CD4-positive, alpha-beta T cell (primary cell): ENCODE data around the gene ADGRV1. TPM values are rescaled to one million over a fixed set of nuclear protein-coding genes. Genes with fewer than 3 reads are reported as not detected.
"Not testable (repeated sequence)": the region's sequence is repeated elsewhere in the genome, so short reads cannot be mapped to it uniquely, and the experiment has no call there.

Source experiments
- ATAC-seq: fragments of 200-7000 bp; cut with Tn5 transposase; one replicate; pipeline ENCODE4 v1.10.0; 2022; ENCODE audit warnings: mild to moderate bottlenecking; ENCODE audit not compliant: poor library complexity
- CTCF ChIA-PET: fragments of 350-600 bp; sonication (Branson Sonifier 250); formaldehyde crosslinking; loops from one replicate; lab custom pipeline; 2021; ENCODE audit warnings: antibody characterized with exemption, inconsistent platforms; lab: Charles Lee
- POLR2A ChIA-PET: fragments of 350-600 bp; sonication (Branson Sonifier 250); formaldehyde crosslinking; loops from one replicate; lab custom pipeline; 2021; ENCODE audit warnings: antibody characterized with exemption, inconsistent platforms; lab: Charles Lee
- DNase-seq, 14 experiments: peaks; one replicate each; pipeline ENCODE4 v3.0.0-alpha.2; 2013 to 2020; ENCODE audit warnings: mixed read lengths in 2 of 14
- H3K27ac ChIP-seq, 2 donors: one replicate each; pipeline versions ENCODE4 v1.5.1 to v1.7.0; 2013; ENCODE audit warnings: low read length in 2 of 2, low read depth in 1 of 2, mild to moderate bottlenecking in 1 of 2
- H3K27me3 ChIP-seq, 2 experiments: 1 replicate in 1 of 2; 2 replicates in 1 of 2; pipeline versions ENCODE4 v1.6.1 to v1.7.0; 2013; ENCODE audit warnings: low read length in 2 of 2, control low read depth in 1 of 2, mild to moderate bottlenecking in 1 of 2, moderate library complexity in 1 of 2; ENCODE audit not compliant: insufficient read depth in 2 of 2, control insufficient read depth in 1 of 2
- H3K36me3 ChIP-seq: one replicate; pipeline ENCODE4 v1.6.1; 2013; ENCODE audit warnings: low read length, control low read depth; ENCODE audit not compliant: insufficient read depth
- H3K4me1 ChIP-seq: one replicate; pipeline ENCODE4 v1.6.1; 2013; ENCODE audit warnings: low read length, control low read depth; ENCODE audit not compliant: insufficient read depth
- H3K4me3 ChIP-seq: one replicate; pipeline ENCODE4 v1.5.1; 2013; ENCODE audit warnings: mild to moderate bottlenecking, low read length, moderate library complexity
- H3K9me3 ChIP-seq, 2 experiments: 1 replicate in 1 of 2; 2 replicates in 1 of 2; pipeline versions ENCODE4 v1.6.1 to v1.7.0; 2013; ENCODE audit warnings: low read length in 2 of 2, mild to moderate bottlenecking in 2 of 2, control low read depth in 1 of 2, moderate library complexity in 1 of 2; ENCODE audit not compliant: control insufficient read depth in 1 of 2, insufficient read depth in 1 of 2
- H3K27ac Mint-ChIP-seq: one replicate; pipeline ENCODE4 v1.8.0; 2020; ENCODE audit warnings: mixed read lengths
- H3K27me3 Mint-ChIP-seq: one replicate; pipeline ENCODE4 v1.8.0; 2021; ENCODE audit warnings: mixed read lengths
- H3K36me3 Mint-ChIP-seq: one replicate; pipeline ENCODE4 v1.8.0; 2021; ENCODE audit warnings: low read depth, mixed read lengths
- H3K4me1 Mint-ChIP-seq: one replicate; pipeline ENCODE4 v1.8.0; 2021; ENCODE audit warnings: low read depth, mixed read lengths
- H3K4me3 Mint-ChIP-seq: one replicate; pipeline ENCODE4 v1.8.0; 2020; ENCODE audit warnings: mild to moderate bottlenecking, mixed read lengths
- H3K9me3 Mint-ChIP-seq: one replicate; pipeline ENCODE4 v1.8.0; 2020; ENCODE audit warnings: mixed read lengths
- CTCF ChIP-seq: fragments of 200-600 bp; IDR thresholded peaks from one replicate; pipeline ENCODE4 v1.8.0; 2022; ENCODE audit warnings: antibody characterized with exemption, mild to moderate bottlenecking
- intact Hi-C, 2 experiments: fragments of 100-400 bp; cut with DNase I in 1 of 2; cut with micrococcal nuclease in 1 of 2; formaldehyde crosslinking; loops; one replicate each; pipeline versions ENCODE4 v1.15.1 to v1.9.0; 2023 to 2025; cut with DNase I, micrococcal nuclease
- total RNA-seq, 174 experiments: library from RNA in 2 of 174; stranded (reverse) in 2 of 174; gene quantifications; one replicate each; pipeline ENCODE4 v1.2.3 and lab custom pipeline; 2021 to 2026

The ADGRV1 gene
- total RNA-seq, 2 experiments from 2014 or later: 0.81 to 1.2 TPM

DNA sequence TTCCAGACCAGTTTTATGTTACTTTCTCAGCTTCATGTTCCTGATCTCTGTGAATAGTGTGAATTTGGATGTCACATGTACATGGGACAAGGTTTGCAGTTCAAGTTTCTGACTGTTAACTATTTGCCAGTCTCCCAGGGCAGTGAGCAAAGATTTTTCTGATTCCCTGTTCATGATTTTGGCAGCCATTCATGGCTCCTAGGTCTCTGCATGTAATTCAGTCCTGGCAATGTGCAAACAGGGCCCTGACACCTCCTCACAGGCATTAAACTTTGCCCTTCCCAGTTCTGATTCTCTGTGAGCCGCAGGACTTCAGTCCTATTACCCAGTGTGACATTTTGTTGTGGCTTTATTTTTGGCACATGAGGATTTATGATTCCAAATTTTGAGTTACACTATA is 474.8 kb downstream of the ADGRV1 start:
- Histone ChIP-seq H3K4me3 (no peak overlapping the region), H3K27ac (no peak overlapping the region), H3K36me3 (no peaks in the 10 kb centered on the region), H3K4me1 (no peaks in the 10 kb centered on the region), H3K27me3 (peaks cover 4 to 6% of the 10 kb centered on the region in 2 experiments), H3K9me3 (no peaks in the 10 kb centered on the region)
- DNase-seq (no peak), ATAC-seq (no peak)
- H3K27ac Mint-ChIP-seq: no peak overlapping the region
- intact Hi-C loops: no loop called here
- H3K9me3 Mint-ChIP-seq: no peaks in the 10 kb centered on the region
- peaks cover 17% of the 10 kb centered on the region for H3K27me3 Mint-ChIP-seq
- H3K4me1 Mint-ChIP-seq: no peaks in the 10 kb centered on the region
- H3K4me3 Mint-ChIP-seq: no peak overlapping the region
- POLR2A ChIA-PET: no interaction called here
- H3K36me3 Mint-ChIP-seq: no peaks in the 10 kb centered on the region
- TF ChIP-seq CTCF: no peak
- CTCF ChIA-PET: no interaction called here

- intact Hi-C loops: no loop called here
- ATAC-seq (no peak), DNase-seq (no peak)
- Mint-ChIP-seq H3K9me3 (no peaks in the 10 kb centered on the region), H3K27me3 (peaks cover 14% of the 10 kb centered on the region), H3K27ac (no peak overlapping the region), H3K4me3 (no peak overlapping the region), H3K36me3 (no peaks in the 10 kb centered on the region), H3K4me1 (no peaks in the 10 kb centered on the region)
- no peaks in the 10 kb centered on the region for H3K9me3 ChIP-seq
- H3K27me3 ChIP-seq: no peaks in the 10 kb centered on the region
- no peak overlapping the region for H3K27ac ChIP-seq
- H3K4me3 ChIP-seq: no peak overlapping the region
- ChIA-PET POLR2A (no interaction called here), CTCF (no interaction called here)
- no peaks in the 10 kb centered on the region for H3K36me3 ChIP-seq
- H3K4me1 ChIP-seq: no peaks in the 10 kb centered on the region
- TF ChIP-seq CTCF: no peak
Observed at GRCh38 chr5:91038180-91038808, 479.7 kb downstream of the ADGRV1 start.

DNA sequence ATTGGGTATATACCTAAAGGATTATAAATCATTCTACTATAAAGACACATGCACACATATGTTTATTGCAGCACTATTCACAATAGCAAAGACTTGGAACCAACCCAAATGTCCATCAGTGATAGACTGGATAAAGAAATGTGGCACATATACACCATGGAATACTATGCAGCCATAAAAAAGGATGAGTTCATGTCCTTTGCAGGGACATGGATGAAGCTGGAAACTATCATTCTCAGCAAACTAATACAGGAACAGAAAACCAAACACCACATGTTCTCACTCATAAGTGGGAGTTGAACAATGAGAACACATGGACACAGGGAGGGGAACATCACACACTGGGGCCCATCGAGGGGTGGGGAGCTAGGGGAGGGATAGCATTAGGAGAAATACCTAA is 482.5 kb downstream of the ADGRV1 start:
- H3K36me3 ChIP-seq, H3K27ac ChIP-seq, H3K4me3 ChIP-seq, H3K27ac Mint-ChIP-seq, H3K9me3 ChIP-seq, H3K27me3 ChIP-seq, H3K9me3 Mint-ChIP-seq, H3K4me1 ChIP-seq, DNase-seq, intact Hi-C loops, H3K4me3 Mint-ChIP-seq, POLR2A ChIA-PET, CTCF ChIA-PET, H3K36me3 Mint-ChIP-seq, ATAC-seq, H3K4me1 Mint-ChIP-seq: not testable (repeated sequence)
- H3K27me3 Mint-ChIP-seq: peaks cover 14% of the 10 kb centered on the region
